ENCODE data around the gene ZNF777.
"Not testable (repeated sequence)": the region's sequence is repeated elsewhere in the genome, so short reads cannot be mapped to it uniquely, and the experiment has no call there.

The ZNF777 gene

GRCh38 chr7:149449897-149450296 lies 11.0 kb downstream of the ZNF777 start:
- DNase-seq, result no peak

- no peak for DNase-seq
Observed at GRCh38 chr7:149448961-149449360, 11.9 kb downstream of the ZNF777 start.

- not testable (repeated sequence) for DNase-seq
Observed at GRCh38 chr7:149446026-149446425, 14.8 kb downstream of the ZNF777 start.

GRCh38 chr7:149444287-149444686 lies 16.6 kb downstream of the ZNF777 start:
- DNase-seq, result no peak

GRCh38 chr7:149443523-149443922 lies 17.3 kb downstream of the ZNF777 start:
- no peak for DNase-seq

GRCh38 chr7:149442924-149443323 lies 17.9 kb downstream of the ZNF777 start:
- no peak for DNase-seq

- DNase-seq, result no peak
Observed at GRCh38 chr7:149440222-149440621, 20.6 kb downstream of the ZNF777 start.

- DNase-seq, result no peak
Observed at GRCh38 chr7:149436358-149436757, 24.5 kb downstream of the ZNF777 start.

- no peak for DNase-seq
Observed at GRCh38 chr7:149433124-149433523, 27.7 kb downstream of the ZNF777 start.

- DNase-seq, result no peak
Observed at GRCh38 chr7:149432121-149432691, 28.7 kb downstream of the ZNF777 start.

GRCh38 chr7:149431486-149432120 lies 29.3 kb downstream of the ZNF777 start:
- DNase-seq, result no peak

GRCh38 chr7:149430192-149430591 lies 30.7 kb downstream of the ZNF777 start:
- no peak for DNase-seq

- no peak for DNase-seq
Observed at GRCh38 chr7:149427893-149428292, 33.0 kb downstream of the ZNF777 start.

- no peak for DNase-seq
Observed at GRCh38 chr7:149427096-149427680, 33.7 kb downstream of the ZNF777 start.

- no peak for DNase-seq
Observed at GRCh38 chr7:149423449-149424110, 37.3 kb downstream of the ZNF777 start.

GRCh38 chr7:149422914-149423301 lies 38.0 kb downstream of the ZNF777 start:
- no peak for DNase-seq

GRCh38 chr7:149422162-149422913 lies 38.5 kb downstream of the ZNF777 start:
- DNase-seq, result peak; percentile 50

GRCh38 chr7:149420006-149420405 lies 40.9 kb downstream of the ZNF777 start:
- no peak for DNase-seq

- DNase-seq, result no peak
Observed at GRCh38 chr7:149415391-149416071, 45.3 kb downstream of the ZNF777 start.

- peak; percentile 26 for DNase-seq
Observed at GRCh38 chr7:149414745-149415390, 46.0 kb downstream of the ZNF777 start.

GRCh38 chr7:149414171-149414570 lies 46.7 kb downstream of the ZNF777 start:
- DNase-seq, result no peak

- DNase-seq, result not testable (repeated sequence)
Observed at GRCh38 chr7:149413083-149413482, 47.8 kb downstream of the ZNF777 start.
